HEK293 (cell line): ENCODE measurements around the gene C1QL4.
A peak's percentile ranks its signal among the peaks of the same experiment; 100 is the strongest.

Experiments used
- CTCF ChIA-PET: fragments of 350-600 bp; formaldehyde crosslinking; extraction: SDS; loops from one replicate; lab custom pipeline; 2021; ENCODE audit warnings: antibody characterized with exemption; lab: Yijun Ruan, JAX
- POLR2A ChIA-PET: fragments of 300-600 bp; formaldehyde crosslinking; extraction: SDS; loops from one replicate; lab custom pipeline; 2020; ENCODE audit warnings: antibody characterized with exemption, inconsistent platforms; lab: Yijun Ruan, JAX
- H3K27ac ChIP-seq: fragments of 200-500 bp; sonication (Bioruptor generic); 2 replicates; pipeline ENCODE4 v1.5.1; 2014; ENCODE audit warnings: low read depth, low read length, control low read depth, inconsistent platforms; ENCODE audit errors: extremely low read depth
- H3K36me3 ChIP-seq, 2 experiments: fragments of 200-500 bp in 1 of 2; sonication (Bioruptor generic) in 1 of 2; 1 replicate in 1 of 2; 2 replicates in 1 of 2; pipeline ENCODE4 v1.5.1; 2014 to 2017; ENCODE audit warnings: inconsistent platforms in 2 of 2, low read length in 2 of 2; ENCODE audit not compliant: control insufficient read depth in 2 of 2, insufficient read depth in 1 of 2
- H3K4me1 ChIP-seq: fragments of 200-500 bp; sonication (Bioruptor generic); 2 replicates; pipeline ENCODE4 v1.5.1; 2014; ENCODE audit warnings: mild to moderate bottlenecking, low read length, inconsistent platforms; ENCODE audit not compliant: control insufficient read depth, insufficient read depth
- H3K4me3 ChIP-seq: 2 replicates; pipeline ENCODE4 v1.5.1; 2011; ENCODE audit warnings: low read depth, mild to moderate bottlenecking, control low read depth, low read length, moderate library complexity
- H3K9me3 ChIP-seq: fragments of 200-500 bp; sonication (Bioruptor generic); 2 replicates; pipeline ENCODE4 v1.5.1; 2014; ENCODE audit warnings: low read depth, low read length, inconsistent platforms; ENCODE audit not compliant: control insufficient read depth, insufficient read depth
- GLIS1 ChIP-seq: fragments of 450-650 bp; formaldehyde crosslinking; IDR thresholded peaks from 2 replicates; pipeline ENCODE4 v1.5.1; 2016; ENCODE audit warnings: missing biosample characterization, missing genetic modification characterization
- KLF16 ChIP-seq: fragments of 450-650 bp; formaldehyde crosslinking; IDR thresholded peaks from 2 replicates; pipeline ENCODE4 v1.5.1; 2017; ENCODE audit warnings: missing biosample characterization, missing genetic modification characterization
- KLF8 ChIP-seq: fragments of 450-650 bp; formaldehyde crosslinking; IDR thresholded peaks from 2 replicates; pipeline ENCODE4 v1.5.1; 2016; ENCODE audit warnings: missing biosample characterization, missing genetic modification characterization
- PRDM2 ChIP-seq: fragments of 450-650 bp; formaldehyde crosslinking; IDR thresholded peaks from 2 replicates; pipeline ENCODE4 v1.5.1; 2016; ENCODE audit warnings: missing biosample characterization, missing genetic modification characterization, borderline replicate concordance
- SP2 ChIP-seq: fragments of 450-650 bp; formaldehyde crosslinking; IDR thresholded peaks from 2 replicates; pipeline ENCODE4 v1.5.1; 2016; ENCODE audit warnings: missing biosample characterization, missing genetic modification characterization
- SP3 ChIP-seq: fragments of 450-650 bp; formaldehyde crosslinking; IDR thresholded peaks from 2 replicates; pipeline ENCODE4 v1.5.1; 2016; ENCODE audit warnings: missing biosample characterization, missing genetic modification characterization
- YY2 ChIP-seq: fragments of 450-650 bp; formaldehyde crosslinking; IDR thresholded peaks from 2 replicates; pipeline ENCODE4 v1.5.1; 2016; ENCODE audit warnings: missing biosample characterization, missing genetic modification characterization
- ZBTB21 ChIP-seq: fragments of 450-650 bp; formaldehyde crosslinking; IDR thresholded peaks from 2 replicates; pipeline ENCODE4 v1.5.1; 2017; ENCODE audit warnings: missing biosample characterization, missing genetic modification characterization
- ZFHX2 ChIP-seq: fragments of 450-650 bp; formaldehyde crosslinking; conservative IDR thresholded peaks from 2 replicates; pipeline ENCODE4 v1.5.1; 2016; ENCODE audit warnings: missing biosample characterization, missing genetic modification characterization
- ZNF302 ChIP-seq: fragments of 450-650 bp; formaldehyde crosslinking; IDR thresholded peaks from 2 replicates; pipeline ENCODE4 v1.5.1; 2016; ENCODE audit warnings: missing biosample characterization, missing genetic modification characterization, low read depth
- ZNF335 ChIP-seq: fragments of 450-650 bp; formaldehyde crosslinking; conservative IDR thresholded peaks from 2 replicates; pipeline ENCODE4 v1.5.1; 2016; ENCODE audit warnings: missing biosample characterization, missing genetic modification characterization
- ZNF341 ChIP-seq: fragments of 450-650 bp; formaldehyde crosslinking; IDR thresholded peaks from 2 replicates; pipeline ENCODE4; 2016; ENCODE audit warnings: low read depth, missing biosample characterization, missing genetic modification characterization
- ZNF354C ChIP-seq: fragments of 450-650 bp; formaldehyde crosslinking; IDR thresholded peaks from 2 replicates; pipeline ENCODE4 v1.5.1; 2016; ENCODE audit warnings: missing biosample characterization, missing genetic modification characterization, low read depth, borderline replicate concordance
- ZNF394 ChIP-seq: fragments of 450-650 bp; formaldehyde crosslinking; IDR thresholded peaks from 2 replicates; pipeline ENCODE4 v1.5.1; 2016; ENCODE audit warnings: missing biosample characterization, missing genetic modification characterization, mild to moderate bottlenecking, moderate library complexity, borderline replicate concordance
- ZNF426 ChIP-seq: fragments of 450-650 bp; formaldehyde crosslinking; IDR thresholded peaks from 2 replicates; pipeline ENCODE4 v1.5.1; 2017; ENCODE audit warnings: missing biosample characterization, missing genetic modification characterization, mild to moderate bottlenecking, inconsistent platforms, moderate library complexity
- ZNF596 ChIP-seq: fragments of 450-650 bp; IDR thresholded peaks from 2 replicates; pipeline ENCODE4 v1.5.0; 2018; ENCODE audit warnings: missing biosample characterization, mild to moderate bottlenecking, missing genetic modification characterization, moderate library complexity
- ZNF600 ChIP-seq: fragments of 450-650 bp; formaldehyde crosslinking; IDR thresholded peaks from 2 replicates; pipeline ENCODE4 v1.5.1; 2016; ENCODE audit warnings: missing biosample characterization, missing genetic modification characterization
- ZNF624 ChIP-seq: fragments of 450-650 bp; formaldehyde crosslinking; IDR thresholded peaks from 2 replicates; pipeline ENCODE4 v1.5.1; 2017; ENCODE audit warnings: missing biosample characterization, missing genetic modification characterization
- ZNF830 ChIP-seq: fragments of 450-650 bp; IDR thresholded peaks from 2 replicates; pipeline ENCODE4 v1.5.0; 2018; ENCODE audit warnings: missing biosample characterization, missing genetic modification characterization, low read depth, mild to moderate bottlenecking, moderate library complexity
- ZSCAN30 ChIP-seq: fragments of 450-650 bp; IDR thresholded peaks from 2 replicates; pipeline ENCODE4 v1.5.1; 2018; ENCODE audit warnings: missing biosample characterization, mild to moderate bottlenecking, missing genetic modification characterization, moderate library complexity
- TF ChIP-seq, protein P1 (sequence below): fragments of 450-650 bp; formaldehyde crosslinking; conservative IDR thresholded peaks from 2 replicates; pipeline ENCODE4 v1.5.1; 2016; ENCODE audit warnings: low read depth, missing biosample characterization, missing genetic modification characterization

Gene C1QL4

DNA sequence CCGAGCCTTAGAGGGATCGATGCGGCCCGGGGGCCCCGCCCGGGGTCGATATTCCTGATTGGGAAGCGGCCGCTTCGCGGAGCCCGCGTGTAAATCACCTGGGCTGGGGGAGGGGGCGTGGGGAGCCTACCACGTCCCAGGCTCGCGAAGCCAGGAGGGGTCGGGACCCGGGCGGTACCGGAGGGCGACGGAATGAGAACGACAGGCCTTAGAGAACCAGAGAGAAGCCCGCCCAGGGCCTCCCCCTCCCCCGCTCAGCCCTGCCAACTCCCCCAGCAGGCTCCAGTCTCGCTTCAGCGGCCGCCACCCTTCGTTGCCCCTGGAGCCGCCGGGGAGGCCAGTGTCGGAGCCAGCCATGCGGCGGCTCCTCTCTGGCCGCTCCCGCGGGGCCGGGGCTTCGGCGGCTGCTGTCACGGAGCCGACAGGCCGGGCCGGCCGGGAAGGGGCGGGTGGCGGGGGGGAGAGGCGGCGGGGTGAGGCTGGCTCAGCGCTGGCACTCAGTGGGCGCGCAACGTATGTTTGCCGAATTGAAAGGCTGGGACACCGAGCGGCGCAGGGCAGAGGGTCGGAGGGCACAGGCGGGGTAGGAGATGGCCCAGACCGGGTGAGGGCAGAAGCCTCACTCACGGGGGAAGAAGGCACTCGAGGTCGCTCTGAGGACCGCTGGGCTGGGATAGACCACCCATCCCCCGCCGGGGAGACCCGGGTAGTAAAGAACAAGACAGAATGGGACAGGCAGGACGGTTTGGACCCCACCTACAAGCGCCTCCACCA, 8.2 kb upstream of the C1QL4 start (continued):
- 0 out of 2 replicates have a peak, but pooled peaks have one; percentile 18 for TF ChIP-seq ZNF596
- no peak for TF ChIP-seq ZNF354C
- no peak for TF ChIP-seq ZNF830 (tag by site-specific recombination)
- peak; percentile 53; the same call in 1 of the 2 replicates for TF ChIP-seq GLIS1
- TF ChIP-seq ZSCAN30 (tag by site-specific recombination) = 0 out of 2 replicates have a peak, but pooled peaks have one; percentile 34
- TF ChIP-seq ZNF335 (tag by site-specific recombination) = peak; percentile 81

- Histone ChIP-seq H3K4me1 (peaks cover 23% of the 10 kb centered on the region), H3K9me3 (no peaks in the 10 kb centered on the region), H3K4me3 (no peak overlapping the region), H3K27ac (no peak overlapping the region), H3K36me3 (peaks cover 0 to 9% of the 10 kb centered on the region in 2 experiments; a peak in 1 of 3 replicates)
- POLR2A ChIA-PET = interaction anchor here (0.7 kb wide), 1 partner anchor 169 kb away, joined by 5 read pairs; no protein-coding TSS in a partner anchor
- CTCF ChIA-PET = interaction anchor here (0.5 to 3.9 kb wide), 7 partner anchors 9 to 256 kb away, joined by 3 to 92 read pairs (median 9); no protein-coding TSS in a partner anchor
- TF ChIP-seq, protein P1, sequence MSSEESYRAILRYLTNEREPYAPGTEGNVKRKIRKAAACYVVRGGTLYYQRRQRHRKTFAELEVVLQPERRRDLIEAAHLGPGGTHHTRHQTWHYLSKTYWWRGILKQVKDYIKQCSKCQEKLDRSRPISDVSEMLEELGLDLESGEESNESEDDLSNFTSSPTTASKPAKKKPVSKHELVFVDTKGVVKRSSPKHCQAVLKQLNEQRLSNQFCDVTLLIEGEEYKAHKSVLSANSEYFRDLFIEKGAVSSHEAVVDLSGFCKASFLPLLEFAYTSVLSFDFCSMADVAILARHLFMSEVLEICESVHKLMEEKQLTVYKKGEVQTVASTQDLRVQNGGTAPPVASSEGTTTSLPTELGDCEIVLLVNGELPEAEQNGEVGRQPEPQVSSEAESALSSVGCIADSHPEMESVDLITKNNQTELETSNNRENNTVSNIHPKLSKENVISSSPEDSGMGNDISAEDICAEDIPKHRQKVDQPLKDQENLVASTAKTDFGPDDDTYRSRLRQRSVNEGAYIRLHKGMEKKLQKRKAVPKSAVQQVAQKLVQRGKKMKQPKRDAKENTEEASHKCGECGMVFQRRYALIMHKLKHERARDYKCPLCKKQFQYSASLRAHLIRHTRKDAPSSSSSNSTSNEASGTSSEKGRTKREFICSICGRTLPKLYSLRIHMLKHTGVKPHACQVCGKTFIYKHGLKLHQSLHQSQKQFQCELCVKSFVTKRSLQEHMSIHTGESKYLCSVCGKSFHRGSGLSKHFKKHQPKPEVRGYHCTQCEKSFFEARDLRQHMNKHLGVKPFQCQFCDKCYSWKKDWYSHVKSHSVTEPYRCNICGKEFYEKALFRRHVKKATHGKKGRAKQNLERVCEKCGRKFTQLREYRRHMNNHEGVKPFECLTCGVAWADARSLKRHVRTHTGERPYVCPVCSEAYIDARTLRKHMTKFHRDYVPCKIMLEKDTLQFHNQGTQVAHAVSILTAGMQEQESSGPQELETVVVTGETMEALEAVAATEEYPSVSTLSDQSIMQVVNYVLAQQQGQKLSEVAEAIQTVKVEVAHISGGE (tag by site-specific recombination) = no peak
- peak; percentile 34; the same call in 1 of the 2 replicates for TF ChIP-seq ZNF341 (tag by site-specific recombination)
Measured at GRCh38 chr12:49344486-49345050, 7.6 kb upstream of the C1QL4 start.

DNA sequence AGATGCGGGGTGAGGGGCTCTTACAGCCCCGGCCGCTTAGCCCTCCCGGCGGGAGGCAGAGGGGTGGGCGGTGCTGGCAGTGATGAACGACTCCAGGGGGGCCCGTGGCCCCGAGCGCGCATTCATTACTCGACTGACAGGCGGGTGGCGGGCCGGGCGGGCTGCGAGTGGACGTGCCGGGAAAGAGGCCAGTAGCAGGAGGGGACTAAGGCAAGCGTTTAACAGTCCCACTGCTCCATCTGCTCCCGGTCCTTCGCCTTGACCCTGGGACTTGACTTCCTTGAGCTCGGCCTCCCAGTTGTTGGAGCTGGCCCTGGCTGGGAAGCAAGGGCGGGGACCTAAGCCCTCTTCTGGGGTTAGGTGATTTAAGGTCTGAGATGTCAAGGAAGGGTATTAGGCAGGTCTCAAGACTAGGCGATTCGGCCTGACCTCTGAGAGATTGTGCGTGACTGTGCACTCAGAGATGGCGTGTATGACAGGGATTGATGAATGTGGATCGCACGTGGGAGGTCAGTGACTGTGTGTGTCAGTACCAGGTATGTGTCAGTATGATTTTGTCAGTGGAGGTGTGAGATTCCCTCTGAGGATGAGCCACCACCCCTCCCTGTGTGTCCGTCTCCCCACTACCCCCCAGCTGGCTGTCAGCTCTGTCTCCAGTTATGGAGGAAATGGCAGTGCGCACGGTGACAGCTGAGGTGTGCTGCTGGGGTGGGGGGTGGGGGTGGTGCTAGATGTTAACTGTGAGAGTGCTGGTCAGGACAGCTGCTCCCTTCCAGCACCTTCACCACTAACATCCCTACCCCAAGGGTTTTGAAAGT, 6.1 kb upstream of the C1QL4 start:
- CTCF ChIA-PET = interaction anchor here (0.5 to 3.9 kb wide), 32 partner anchors 8 to 531 kb away, joined by 3 to 92 read pairs (median 5); partner anchors contain the start of genes PRPH, SPATS2 and TROAP
- Histone ChIP-seq H3K9me3 (no peaks in the 10 kb centered on the region), H3K4me1 (peaks cover 25% of the 10 kb centered on the region), H3K27ac (peak overlapping the region; percentile 21; the same call in 1 of the 2 replicates), H3K36me3 (no peaks in the 10 kb centered on the region), H3K4me3 (peak overlapping the region; percentile 20)
- POLR2A ChIA-PET = interaction anchor here (1.1 to 2.6 kb wide), 7 partner anchors 11 to 212 kb away, joined by 4 to 21 read pairs (median 6); partner anchors contain the start of genes SPATS2, TROAP and TUBA1B
- TF ChIP-seq ZNF302 = no peak
- TF ChIP-seq KLF16 = 0 out of 2 replicates have a peak, but pooled peaks have one; percentile 11
- TF ChIP-seq YY2 = peak; percentile 25; the same call in 1 of the 2 replicates
- no peak for TF ChIP-seq ZNF624
- peak; percentile 17; the same call in 1 of the 2 replicates for TF ChIP-seq KLF8
- no peak for TF ChIP-seq ZNF426
- TF ChIP-seq SP3 (tag by site-specific recombination) = no peak; the same call in 1 of the 2 replicates
- peak; percentile 51 for TF ChIP-seq ZNF600 (tag by site-specific recombination)
- TF ChIP-seq PRDM2 (tag by site-specific recombination) = no peak
- no peak for TF ChIP-seq ZBTB21 (tag by site-specific recombination)
- peak; percentile 65 for TF ChIP-seq SP2 (tag by site-specific recombination)
- peak; percentile 47 for TF ChIP-seq ZFHX2 (tag by site-specific recombination)
- TF ChIP-seq ZNF394 (tag by site-specific recombination) = no peak
